Endothelial cell of umbilical vein (primary cell): ENCODE measurements around the gene PIGV. TPM values are rescaled to one million over a fixed set of nuclear protein-coding genes. Genes with fewer than 3 reads are reported as not detected.

ENCODE experiments used
- BruUV-seq: library from RNA; stranded (reverse); fragments of 400-500 nt; replicated peaks from 2 replicates; lab custom pipeline; 2021; lab: Mats Ljungman, UMichigan
- CTCF ChIA-PET: fragments of 300-600, 350-600 bp; sonication (Branson Sonifier 250); formaldehyde crosslinking; loops from one replicate; lab custom pipeline; 2021; ENCODE audit warnings: antibody characterized with exemption, inconsistent platforms; lab: Charles Lee
- POLR2A ChIA-PET: fragments of 300-600, 350-600 bp; sonication (Branson Sonifier 250); formaldehyde crosslinking; loops from one replicate; lab custom pipeline; 2021; ENCODE audit warnings: antibody characterized with exemption, inconsistent platforms; lab: Charles Lee
- DNase-seq: peaks from one replicate; pipeline ENCODE4 v3.0.0-alpha.2; 2011; ENCODE audit warnings: low read depth, low spot score
- FAIRE-seq: peaks from 2 replicates; lab custom pipeline; 2011; peaks lifted over from hg19 to GRCh38; lab: Jason Lieb, UNC
- H2AFZ ChIP-seq: 2 replicates; pipeline ENCODE4 v1.6.0; 2012; ENCODE audit warnings: low read depth, low read length, control low read depth, inconsistent platforms
- H3K27ac ChIP-seq: 2 replicates; pipeline ENCODE4 v1.5.1; 2011; ENCODE audit warnings: low read depth, mild to moderate bottlenecking, control low read depth, low read length, moderate library complexity; ENCODE audit not compliant: insufficient read depth
- H3K27me3 ChIP-seq, 2 experiments: 2 replicates each; pipeline versions ENCODE4 v1.6.0 to v1.6.1; 2011; ENCODE audit warnings: low read length in 2 of 2, mixed read lengths in 1 of 2; ENCODE audit not compliant: control insufficient read depth in 2 of 2, insufficient read depth in 2 of 2
- H3K36me3 ChIP-seq, 2 experiments: 2 replicates in 1 of 2; 3 replicates in 1 of 2; pipeline ENCODE4 v1.5.1; 2011; ENCODE audit warnings: low read length in 2 of 2, mild to moderate bottlenecking in 1 of 2, moderate library complexity in 1 of 2; ENCODE audit not compliant: control insufficient read depth in 2 of 2, insufficient read depth in 2 of 2; ENCODE audit errors: extremely low read depth in 1 of 2
- H3K4me1 ChIP-seq: 3 replicates; pipeline ENCODE4 v1.5.1; 2011; ENCODE audit warnings: mild to moderate bottlenecking, low read length; ENCODE audit not compliant: control insufficient read depth, insufficient read depth; ENCODE audit errors: extremely low read depth
- H3K4me2 ChIP-seq: 2 replicates; pipeline ENCODE4 v1.6.1; 2011; ENCODE audit warnings: low read length, control low read depth, mixed read lengths; ENCODE audit not compliant: insufficient read depth
- H3K4me3 ChIP-seq, 3 experiments: fragments of 200-600 bp in 1 of 3; sonication (generic), shearing (Covaris generic) in 1 of 3; replicated peaks in 1 of 3; 2 replicates each; pipeline ENCODE4 v1.5.1; 2011 to 2016; ENCODE audit warnings: control low read depth in 3 of 3, low read length in 3 of 3, mild to moderate bottlenecking in 2 of 3, inconsistent platforms in 1 of 3, low read depth in 1 of 3, moderate library complexity in 1 of 3; ENCODE audit not compliant: insufficient read depth in 1 of 3
- H3K79me2 ChIP-seq: 2 replicates; pipeline ENCODE4 v1.6.0; 2012; ENCODE audit warnings: low read length, inconsistent platforms; ENCODE audit not compliant: control insufficient read depth, insufficient read depth
- H3K9ac ChIP-seq: replicated peaks from 2 replicates; pipeline ENCODE3; 2011; ENCODE audit warnings: low read length, control low read depth; ENCODE audit not compliant: insufficient read depth; ENCODE audit errors: extremely low read depth
- H3K9me1 ChIP-seq: replicated peaks from 3 replicates; pipeline ENCODE4 v1.6.0; 2011; ENCODE audit warnings: mild to moderate bottlenecking, low read length; ENCODE audit not compliant: control insufficient read depth, insufficient read depth; ENCODE audit errors: extremely low read depth
- H3K9me3 ChIP-seq: replicated peaks from 2 replicates; pipeline ENCODE4 v1.5.1; 2012; ENCODE audit warnings: low read length, inconsistent platforms; ENCODE audit not compliant: control insufficient read depth, insufficient read depth
- H4K20me1 ChIP-seq: replicated peaks from 2 replicates; pipeline ENCODE3; 2011; ENCODE audit warnings: mild to moderate bottlenecking, low read length; ENCODE audit not compliant: control insufficient read depth, insufficient read depth; ENCODE audit errors: extremely low read depth
- EZH2 ChIP-seq: IDR thresholded peaks from 2 replicates; pipeline ENCODE4 v1.6.1; 2012; ENCODE audit warnings: borderline replicate concordance, low read depth, mild to moderate bottlenecking, moderate library complexity, low read length, inconsistent platforms; ENCODE audit not compliant: severe bottlenecking
- JUN ChIP-seq: IDR thresholded peaks from 2 replicates; pipeline ENCODE4 v1.6.1; 2011; ENCODE audit warnings: borderline replicate concordance, low read depth; ENCODE audit not compliant: insufficient read length, insufficient read depth
- MYC ChIP-seq: IDR thresholded peaks from one replicate; pipeline ENCODE4 v1.6.1; 2011; ENCODE audit warnings: mild to moderate bottlenecking, low read depth, low read length
- POLR2AphosphoS5 ChIP-seq: IDR thresholded peaks from 2 replicates; pipeline ENCODE4 v1.6.1; 2012; ENCODE audit warnings: low read depth, mild to moderate bottlenecking, control low read depth, low read length, moderate library complexity; ENCODE audit not compliant: insufficient read depth
- dilution Hi-C: fragments of 300-500 bp; cut with MboI; formaldehyde crosslinking; loops from one replicate; pipeline ENCODE4 v1.15.0; 2019; ENCODE audit warnings: low sequenced_read_pairs; ENCODE audit not compliant: extremely low pct_ligation_motif_present
- intact Hi-C: fragments of 100-400 bp; cut with micrococcal nuclease; formaldehyde crosslinking; loops from one replicate; pipeline ENCODE4 v1.10.0; 2022
- polyA plus RNA-seq, 4 experiments: library from polyadenylated mRNA; depleted of rRNA in 3 of 4; stranded (reverse) in 3 of 4; unstranded in 1 of 4; fragments of >200 nt; gene quantifications; 2 replicates each; pipeline versions ENCODE4 v1.2.1 to v1.2.3, GENCODE V29; 2011 to 2012; ENCODE audit warnings: missing spikeins in 1 of 4
- total RNA-seq: library from RNA; stranded (reverse); gene quantifications from 2 replicates; pipeline ENCODE4 v1.2.3, GENCODE V29; 2021
- TF ChIP-seq, protein P1 (sequence below), 2 donors: IDR thresholded peaks; 1 replicate in 1 of 2; 2 replicates in 1 of 2; pipeline ENCODE4 v1.5.1; 2011; ENCODE audit warnings: low read length in 2 of 2, mild to moderate bottlenecking in 2 of 2, moderate library complexity in 2 of 2, control low read depth in 1 of 2, inconsistent platforms in 1 of 2, low read depth in 1 of 2; ENCODE audit not compliant: insufficient read depth in 1 of 2; ENCODE audit errors: extremely low read depth in 1 of 2
- TF ChIP-seq, protein P2 (sequence below): IDR thresholded peaks from 2 replicates; pipeline ENCODE4 v1.6.1; 2011; ENCODE audit not compliant: insufficient read depth, insufficient read length

PIGV gene
- total and polyA plus RNA-seq, 2 donors (not counting 3 experiments of a cell fraction or from before 2014, with no cell fraction given) = 7.5 to 11.9 TPM

DNA sequence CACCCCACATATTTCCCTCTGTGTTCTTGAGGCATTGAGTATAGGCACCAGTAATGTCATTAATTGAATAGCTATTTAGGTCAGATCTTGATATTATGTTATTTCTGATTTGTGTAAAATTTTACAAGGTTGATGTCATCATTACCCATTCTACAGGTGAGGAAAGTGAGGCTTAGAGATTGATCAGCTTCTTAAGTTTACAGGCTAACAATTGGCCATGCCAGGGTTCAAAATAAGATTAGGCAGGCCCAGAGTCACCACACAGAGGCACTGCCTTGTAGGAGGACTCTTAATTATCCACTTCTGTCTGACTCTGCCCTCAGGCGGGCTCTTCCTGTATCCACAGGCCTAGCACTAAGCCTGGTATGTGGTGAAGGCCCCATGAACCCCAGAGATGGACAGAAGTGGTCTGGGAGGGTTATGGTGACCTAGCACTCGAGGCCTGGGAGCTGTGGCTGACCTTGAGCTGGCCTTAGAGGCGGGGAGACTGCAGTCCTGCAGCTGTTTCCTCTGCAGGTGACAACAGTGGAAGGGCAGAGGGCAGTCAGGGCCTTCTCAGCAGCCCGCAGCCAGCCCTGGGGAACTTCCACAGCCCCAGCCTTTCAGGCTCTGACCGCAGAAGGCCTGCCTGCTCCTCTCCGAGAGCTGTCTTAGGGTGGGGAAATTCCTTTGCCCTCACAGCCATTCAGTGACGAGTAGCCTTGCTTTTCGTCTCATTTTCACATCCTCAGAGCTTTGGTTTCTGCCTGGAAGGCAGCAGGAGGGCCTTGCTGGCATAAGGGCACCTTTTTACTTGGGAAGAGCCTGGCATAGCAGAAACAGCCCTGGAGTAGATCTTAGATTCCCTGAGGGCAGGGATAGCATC, 51.0 kb downstream of the PIGV start:
- Histone ChIP-seq H2AFZ (no peak overlapping the region), H3K9ac (no peak overlapping the region), H3K36me3 (peaks cover 9 to 22% of the 10 kb centered on the region in 2 experiments), H3K4me3 (no peak overlapping the region), H3K79me2 (no peaks in the 10 kb centered on the region), H3K27ac (no peak overlapping the region), H3K9me3 (no peaks in the 10 kb centered on the region), H3K27me3 (no peaks in the 10 kb centered on the region), H3K4me2 (no peak overlapping the region), H4K20me1 (no peaks in the 10 kb centered on the region), H3K9me1 (no peaks in the 10 kb centered on the region), H3K4me1 (no peaks in the 10 kb centered on the region)
- TF ChIP-seq, protein P1, sequence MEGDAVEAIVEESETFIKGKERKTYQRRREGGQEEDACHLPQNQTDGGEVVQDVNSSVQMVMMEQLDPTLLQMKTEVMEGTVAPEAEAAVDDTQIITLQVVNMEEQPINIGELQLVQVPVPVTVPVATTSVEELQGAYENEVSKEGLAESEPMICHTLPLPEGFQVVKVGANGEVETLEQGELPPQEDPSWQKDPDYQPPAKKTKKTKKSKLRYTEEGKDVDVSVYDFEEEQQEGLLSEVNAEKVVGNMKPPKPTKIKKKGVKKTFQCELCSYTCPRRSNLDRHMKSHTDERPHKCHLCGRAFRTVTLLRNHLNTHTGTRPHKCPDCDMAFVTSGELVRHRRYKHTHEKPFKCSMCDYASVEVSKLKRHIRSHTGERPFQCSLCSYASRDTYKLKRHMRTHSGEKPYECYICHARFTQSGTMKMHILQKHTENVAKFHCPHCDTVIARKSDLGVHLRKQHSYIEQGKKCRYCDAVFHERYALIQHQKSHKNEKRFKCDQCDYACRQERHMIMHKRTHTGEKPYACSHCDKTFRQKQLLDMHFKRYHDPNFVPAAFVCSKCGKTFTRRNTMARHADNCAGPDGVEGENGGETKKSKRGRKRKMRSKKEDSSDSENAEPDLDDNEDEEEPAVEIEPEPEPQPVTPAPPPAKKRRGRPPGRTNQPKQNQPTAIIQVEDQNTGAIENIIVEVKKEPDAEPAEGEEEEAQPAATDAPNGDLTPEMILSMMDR (IDR thresholded peaks at IDR 0.05; ENCODE audit: extremely low read depth in 1 of 2, insufficient read depth in 1 of 2, low read depth in 1 of 2, low read length in 2 of 2) = no peak
- TF ChIP-seq EZH2 (no peak), MYC (no peak), JUN (no peak), POLR2AphosphoS5 (no peak)
- TF ChIP-seq, protein P2, sequence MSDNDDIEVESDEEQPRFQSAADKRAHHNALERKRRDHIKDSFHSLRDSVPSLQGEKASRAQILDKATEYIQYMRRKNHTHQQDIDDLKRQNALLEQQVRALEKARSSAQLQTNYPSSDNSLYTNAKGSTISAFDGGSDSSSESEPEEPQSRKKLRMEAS = no peak
- ChIA-PET POLR2A (no interaction called here), CTCF (interaction anchor here (1.1 to 2.1 kb wide), 2 partner anchors 11 to 18 kb away, joined by 3 to 8 read pairs; no protein-coding TSS in a partner anchor)
- dilution Hi-C loops (no loop called here), intact Hi-C loops (no loop called here)
- no peak for DNase-seq
- no TSS peak for BruUV-seq
- no peak for FAIRE-seq
